Spinal cord (tissue), 10 donors: ENCODE measurements around the gene TKFC. TPM values are rescaled to one million over a fixed set of nuclear protein-coding genes. Genes with fewer than 3 reads are reported as not detected.

Experiments
- DNase-seq, 6 donors: peaks; one replicate each; pipeline versions ENCODE4 v3.0.0 to v3.0.0-alpha.2; 2013 to 2015; ENCODE audit warnings: low spot score in 6 of 6, low read depth in 4 of 6
- H3K27ac ChIP-seq: one replicate; pipeline ENCODE4 v1.5.1; 2013; ENCODE audit warnings: low read depth, low read length, control low read depth
- H3K27me3 ChIP-seq: one replicate; pipeline ENCODE4 v1.6.1; 2013; ENCODE audit warnings: low read length; ENCODE audit not compliant: control insufficient read depth, insufficient read depth
- H3K36me3 ChIP-seq: one replicate; pipeline ENCODE4 v1.6.1; 2013; ENCODE audit warnings: low read length; ENCODE audit not compliant: control insufficient read depth, insufficient read depth
- H3K4me1 ChIP-seq: one replicate; pipeline ENCODE4 v1.6.1; 2013; ENCODE audit warnings: low read length; ENCODE audit not compliant: control insufficient read depth, insufficient read depth
- H3K4me3 ChIP-seq: one replicate; pipeline ENCODE4 v1.5.1; 2013; ENCODE audit warnings: low read depth, low read length, control low read depth
- H3K9me3 ChIP-seq: one replicate; pipeline ENCODE4 v1.6.1; 2013; ENCODE audit warnings: low read length; ENCODE audit not compliant: control insufficient read depth, insufficient read depth
- WGBS: methylation state at CpG from one replicate; pipeline ENCODE4 v1.1.5; 2013; ENCODE audit warnings: missing lambda C conversion rate; ENCODE audit not compliant: insufficient coverage; 5-methylcytosine and 5-hydroxymethylcytosine counted together
- long read RNA-seq, 4 donors: transcript quantifications; one replicate each; lab custom pipeline, GENCODE V29; 2026
- polyA plus RNA-seq, 2 donors: library from polyadenylated mRNA; unstranded; fragments of 120-200 nt; gene quantifications; one replicate each; pipeline ENCODE4 v1.2.1, GENCODE V29; 2013; ENCODE audit not compliant: insufficient read length in 2 of 2
- total RNA-seq, 2 donors: library from RNA; depleted of rRNA in 1 of 2; stranded (reverse); fragments of 120-200 nt in 1 of 2; fragments of >200 nt in 1 of 2; gene quantifications; one replicate each; pipeline versions ENCODE4 v1.2.3 to v1.2.4, GENCODE V29; 2013 to 2014
- donor health status: healthy.

Gene TKFC
- total RNA-seq (10 to 100 TPM; 14.9 to 27.9 TPM), polyA plus RNA-seq (10 to 100 TPM; 29.6 to 37.7 TPM)
- long read RNA-seq, donor 1, full-length matches to known transcripts = 3 of 3 reads
- long read RNA-seq, donor 1, partial matches to known transcripts = 0 of 3 reads
- long read RNA-seq, donor 1, other reads (novel, unspliced or antisense) = 0 of 3 reads
- long read RNA-seq, donor 2, full-length matches to known transcripts = 2 of 2 reads
- long read RNA-seq, donor 2, partial matches to known transcripts = 0 of 2 reads
- long read RNA-seq, donor 2, other reads (novel, unspliced or antisense) = 0 of 2 reads
- long read RNA-seq, donor 3, full-length matches to known transcripts = 1 of 1 reads
- long read RNA-seq, donor 3, partial matches to known transcripts = 0 of 1 reads
- long read RNA-seq, donor 3, other reads (novel, unspliced or antisense) = 0 of 1 reads
- long read RNA-seq, donor 4, full-length matches to known transcripts = 3 of 9 reads
- long read RNA-seq, donor 4, partial matches to known transcripts = 0 of 9 reads
- long read RNA-seq, donor 4, other reads (novel, unspliced or antisense) = 6 of 9 reads

DNA sequence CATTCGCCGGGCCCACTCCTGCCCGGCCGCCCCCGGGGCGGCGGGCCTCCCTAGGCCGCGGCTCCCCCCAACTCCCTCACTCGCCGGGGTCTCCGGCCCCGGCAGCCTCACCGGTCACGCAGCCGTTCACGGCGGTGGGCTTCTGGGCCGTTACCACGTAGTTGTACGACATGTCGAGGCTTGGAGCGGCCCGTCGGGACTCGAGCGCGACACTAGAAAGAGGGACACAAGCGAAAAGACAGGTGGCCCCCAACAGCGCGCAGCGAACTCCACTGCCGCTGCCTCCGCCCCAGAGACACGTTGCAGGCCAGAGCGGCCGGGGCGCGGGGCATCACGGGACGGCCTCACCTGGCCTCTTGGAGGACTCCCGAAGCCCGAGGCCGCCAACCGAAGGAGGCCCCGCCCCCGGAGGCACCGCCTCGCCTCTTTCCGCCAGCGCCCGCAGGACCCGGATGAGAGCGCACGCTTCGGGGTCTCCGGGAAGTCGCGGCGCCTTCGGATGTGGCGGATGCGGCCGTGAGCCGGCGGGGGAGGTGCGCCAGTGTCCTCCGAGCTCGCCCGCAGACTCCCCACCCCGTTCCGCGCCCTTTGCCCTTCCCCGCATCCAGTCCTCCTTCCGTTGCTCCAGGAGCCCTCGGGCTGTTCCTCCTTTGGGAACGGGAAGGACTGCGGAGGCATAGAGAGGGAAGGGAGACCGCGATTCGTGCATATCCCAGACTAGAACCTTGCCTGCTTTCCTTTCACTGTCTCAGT, at the start of gene TKFC, which contains the start of gene DDB1:
TKFC (plus strand) TSS at position 432 of the 753 bp plus-strand sequence. CDS start 1,501 bp downstream, outside the sequence.
DDB1 (minus strand) TSS at position 309 of the 753 bp plus-strand sequence; CDS start at position 172, 137 bp downstream.
- peaks cover 29% of the 10 kb centered on the region for H3K4me1 ChIP-seq
- 0% methylated on average over 80 of the region's 81 CpGs for WGBS

DNA sequence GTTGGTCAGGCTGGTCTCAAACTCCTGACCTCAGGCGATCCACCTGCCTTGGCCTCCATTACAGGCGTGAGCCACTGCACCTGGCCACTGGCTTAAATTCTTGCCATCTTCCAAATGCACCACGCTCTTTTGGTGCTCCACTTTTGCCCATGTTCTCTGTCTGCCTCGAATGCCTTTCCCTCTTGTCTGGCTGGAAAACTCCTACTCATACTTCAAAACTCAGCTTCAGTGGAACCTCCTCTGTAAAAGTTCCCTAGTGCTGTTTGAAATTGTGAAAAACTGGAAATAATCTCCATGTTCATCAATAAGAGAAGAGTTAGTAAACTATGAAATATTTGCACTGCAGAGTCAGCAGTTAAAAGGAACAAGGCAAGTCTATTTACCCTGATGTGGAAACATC, 49.4 kb upstream of the TKFC start:
- peaks cover 10% of the 10 kb centered on the region for H3K4me1 ChIP-seq
- no peaks in the 10 kb centered on the region for H3K27me3 ChIP-seq
- peaks cover 32% of the 10 kb centered on the region for H3K36me3 ChIP-seq
- WGBS = 100% methylated on average over 3 of the region's 4 CpGs
- no peak for DNase-seq
- H3K27ac ChIP-seq = no peak overlapping the region
- no peaks in the 10 kb centered on the region for H3K9me3 ChIP-seq
- no peak overlapping the region for H3K4me3 ChIP-seq

More for the DNA sequence above, at the start of gene TKFC, which contains the start of gene DDB1:
- Histone ChIP-seq H3K36me3 (peaks cover 13% of the 10 kb centered on the region), H3K27ac (peak within 1 kb of the TSS; percentile 92), H3K4me3 (peak within 1 kb of the TSS; percentile 90), H3K9me3 (no peaks in the 10 kb centered on the region), H3K27me3 (no peaks in the 10 kb centered on the region)
- peak; percentile 72 to 98 (median 92) for DNase-seq

GRCh38 chr11:61287338-61287977, 45.6 kb upstream of the TKFC start:
- Histone ChIP-seq H3K36me3 (peaks cover 24% of the 10 kb centered on the region), H3K9me3 (no peaks in the 10 kb centered on the region), H3K27me3 (no peaks in the 10 kb centered on the region), H3K27ac (no peak overlapping the region), H3K4me3 (no peak overlapping the region), H3K4me1 (no peaks in the 10 kb centered on the region)
- WGBS = 92% methylated on average over 13 of the region's 14 CpGs
- DNase-seq = no peak

DNA sequence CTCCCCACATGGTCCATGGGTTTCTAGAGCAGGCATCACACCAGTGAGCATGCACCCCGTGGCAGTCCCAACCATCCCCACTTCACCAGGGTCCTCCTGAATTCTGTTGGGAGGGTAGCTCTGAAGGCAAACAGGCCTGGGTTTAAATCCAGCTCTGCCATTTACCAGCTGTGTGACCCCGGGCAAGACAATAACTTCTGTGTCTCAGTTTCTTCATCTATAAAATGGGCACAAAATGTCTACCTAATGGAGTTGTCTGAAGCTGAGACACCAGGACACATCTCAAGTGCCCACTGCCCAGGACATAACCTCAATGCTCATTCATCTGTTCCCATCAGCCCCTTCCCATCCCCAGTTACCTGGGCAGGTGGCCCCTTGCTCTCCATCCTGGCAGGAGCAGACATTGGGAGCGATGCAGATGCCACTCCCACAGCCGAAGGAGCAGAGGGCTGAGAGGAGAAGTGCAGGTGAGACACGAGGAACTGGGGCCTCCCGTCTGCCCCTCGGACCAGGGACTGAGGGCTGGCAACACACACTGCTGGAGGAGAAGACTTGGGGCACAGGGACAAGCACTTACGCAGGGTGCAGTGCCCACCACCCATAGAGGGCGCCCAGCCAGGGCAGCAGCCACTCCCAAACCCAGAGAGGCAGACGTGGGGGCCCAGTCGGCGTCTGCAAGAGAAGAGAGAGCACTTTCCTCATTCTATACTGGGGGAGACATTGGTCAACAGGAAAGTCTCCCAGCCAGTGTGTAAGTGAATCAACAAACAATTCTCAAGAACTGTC, 41.9 kb upstream of the TKFC start:
- Histone ChIP-seq H3K4me1 (peaks cover 21% of the 10 kb centered on the region), H3K9me3 (no peaks in the 10 kb centered on the region), H3K36me3 (peaks cover 19% of the 10 kb centered on the region), H3K27me3 (no peaks in the 10 kb centered on the region), H3K27ac (no peak overlapping the region), H3K4me3 (no peak overlapping the region)
- 90% methylated on average over 10 of the region's 12 CpGs for WGBS
- no peak for DNase-seq

GRCh38 chr11:61292356-61292755, 40.7 kb upstream of the TKFC start:
- Histone ChIP-seq H3K36me3 (peaks cover 15% of the 10 kb centered on the region), H3K27ac (no peak overlapping the region), H3K27me3 (no peaks in the 10 kb centered on the region), H3K9me3 (no peaks in the 10 kb centered on the region), H3K4me1 (peaks cover 21% of the 10 kb centered on the region), H3K4me3 (no peak overlapping the region)
- WGBS = no CpG with 5 or more reads among the region's 2 CpGs
- no peak for DNase-seq

DNA sequence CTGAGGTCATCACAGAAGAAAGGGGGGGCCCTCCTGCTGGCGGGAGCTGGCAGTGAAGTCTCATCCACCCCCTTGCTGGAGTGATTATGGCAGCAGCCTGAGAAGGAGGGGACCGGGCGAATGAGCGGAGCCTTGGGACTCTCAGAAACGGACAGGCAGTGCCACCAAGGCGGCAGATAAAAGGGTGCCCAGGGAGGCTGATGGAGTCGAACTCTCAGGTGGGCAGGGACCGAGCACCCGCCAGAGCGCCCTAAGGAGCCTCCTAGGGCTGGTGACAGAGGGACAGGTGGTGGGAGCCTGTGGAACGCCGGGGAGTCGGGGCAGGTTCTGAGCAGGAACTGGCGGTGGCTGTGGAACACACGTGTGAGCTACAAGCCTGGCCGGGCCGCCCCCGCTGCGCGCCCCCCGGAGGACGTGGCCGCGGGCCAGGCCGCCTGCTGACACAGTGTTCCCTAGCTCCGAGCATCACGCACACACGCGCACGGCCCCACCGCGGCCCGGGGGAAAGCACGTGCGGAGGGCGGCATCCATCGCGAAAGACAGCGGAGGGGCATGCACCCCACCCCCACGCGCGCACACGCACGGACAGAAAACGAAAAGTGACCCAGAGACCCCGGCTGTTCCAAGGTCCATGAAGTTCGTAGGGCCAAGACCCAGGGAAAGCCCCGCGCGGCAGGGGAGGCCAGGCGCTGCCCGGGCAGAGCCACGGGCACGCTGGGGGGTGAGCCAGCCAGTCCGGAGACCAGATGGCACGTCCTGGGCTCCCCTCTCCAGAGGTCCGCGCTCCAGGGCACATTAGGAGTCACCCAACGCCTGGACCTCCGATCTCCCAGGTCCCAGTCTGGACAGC, 38.9 kb upstream of the TKFC start:
- peak in 3 of 6 donors; percentile 4 to 72 (median 68) for DNase-seq
- peaks cover 21% of the 10 kb centered on the region for H3K4me1 ChIP-seq
- H3K36me3 ChIP-seq = peaks cover 15% of the 10 kb centered on the region
- H3K27ac ChIP-seq = no peak overlapping the region
- peak overlapping the region; percentile 42 for H3K4me3 ChIP-seq
- no peaks in the 10 kb centered on the region for H3K9me3 ChIP-seq
- H3K27me3 ChIP-seq = no peaks in the 10 kb centered on the region
- under 1% methylated on average over 60 of the region's 60 CpGs for WGBS

DNA sequence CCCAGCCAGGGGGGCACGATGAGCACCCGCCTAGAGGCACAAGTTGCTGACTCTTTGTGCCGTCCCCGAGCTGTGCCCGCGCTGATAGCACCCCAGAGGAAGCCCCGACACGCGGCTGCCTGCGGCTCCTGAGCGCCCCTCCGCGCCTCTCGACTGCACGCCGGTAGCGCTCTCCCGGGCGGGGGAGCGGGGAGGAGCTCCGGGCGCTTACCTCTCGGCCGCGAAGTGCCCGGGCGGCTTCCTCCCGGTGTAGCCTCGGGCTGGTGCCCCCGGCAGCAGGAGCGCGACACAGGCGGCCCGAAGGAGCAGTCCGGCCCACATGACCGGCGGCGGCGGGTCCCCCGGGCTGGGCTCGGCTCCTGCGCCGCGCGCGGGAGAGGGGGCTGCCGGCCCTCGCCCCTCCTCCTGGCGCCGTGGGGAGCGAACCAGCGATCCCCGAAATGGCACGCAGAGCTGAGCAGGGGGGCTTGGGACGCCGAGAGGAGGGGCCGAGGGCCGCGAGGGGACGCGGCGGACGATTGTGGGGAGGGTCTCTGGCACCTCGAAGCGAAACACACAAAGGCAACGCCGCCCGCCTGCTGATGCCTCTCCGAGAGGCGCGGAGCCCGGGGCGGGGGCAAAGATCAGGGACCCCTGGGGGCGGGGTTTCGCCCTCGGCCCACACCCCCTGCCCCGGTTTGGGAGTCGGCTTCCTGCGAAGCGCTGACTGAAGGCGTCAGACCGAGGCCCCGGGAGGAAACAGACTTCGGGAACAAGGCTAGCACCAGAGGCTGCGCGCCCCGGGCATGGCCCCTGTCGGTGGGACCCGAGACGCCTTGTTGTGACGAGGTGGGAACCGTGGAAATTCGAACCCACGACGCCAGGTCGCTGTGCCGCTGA, 38.1 kb upstream of the TKFC start, which contains the start of gene VWCE:
VWCE (minus strand) TSS at position 600 of the 879 bp plus-strand sequence; CDS start at position 321, 279 bp downstream.
- peak in 3 of 6 donors; percentile 39 to 89 (median 88) for DNase-seq
- H3K4me3 ChIP-seq = peak within 1 kb of the TSS; percentile 42
- under 1% methylated on average over 97 of the region's 97 CpGs for WGBS
- no peaks in the 10 kb centered on the region for H3K27me3 ChIP-seq
- peaks cover 21% of the 10 kb centered on the region for H3K4me1 ChIP-seq
- peaks cover 21% of the 10 kb centered on the region for H3K36me3 ChIP-seq
- no peak within 1 kb of the TSS for H3K27ac ChIP-seq
- no peaks in the 10 kb centered on the region for H3K9me3 ChIP-seq
